Heart left ventricle (tissue), 13 donors: ENCODE measurements around the gene CRISP3.

ENCODE experiments used
- CTCF ChIP-seq, 12 donors: fragments of 200-600 bp; sonication (generic) in 4 of 12; IDR thresholded peaks; one replicate each; pipeline versions ENCODE4 v1.5.0 to v1.8.0; 2018 to 2022; ENCODE audit warnings: antibody characterized with exemption in 12 of 12, mild to moderate bottlenecking in 5 of 12
- POLR2A ChIP-seq, 2 donors: fragments of 450-650 bp; IDR thresholded peaks; one replicate each; pipeline ENCODE4 v1.6.1; 2017; ENCODE audit warnings: antibody characterized with exemption in 2 of 2, mild to moderate bottlenecking in 2 of 2, moderate library complexity in 2 of 2
- donor health status: ischemic (EF 13 %, LVEDD 7.1; RV severe dilation, severe dysfunction).
- donor health status: DM: no; HTN: yes; CAD: no.
- donor health status: DM: no; HTN: no; CAD: no.
- donor health status: ischemic (EF 25% LVEDD 6.9; RV normal size, moderate dysfunction).
- donor health status: ischemic (EF 25% LVEDD 5.7; RV mildly dilated, moderate dysfunction).
- donor health status: ischemic (EF 35%, LVEDD 5.7; RV mildly dilated, moderate dysfunction).
- donor health status: nonischemic (EF 11% LVEDD 7.7; RV severe dilation, severe dysfunction).
- donor health status: DM: yes; HTN: yes; CAD: no.
- donor health status: PGD.
- donor health status: ischemic (EF 29% LVEDD 5.4; RV normal size, mild dysfunction).
- donor health status: nonischemic (EF 23%, LVEDD 6.1; RV moderate dilation, normal function).

GRCh38 chr6:49784272-49784671 is 40.1 kb upstream of the CRISP3 start:
- TF ChIP-seq POLR2A (IDR thresholded peaks at IDR 0.05) = no peak
- no peak for TF ChIP-seq CTCF (IDR thresholded peaks at IDR 0.05)
